GM23338 (cell line): Measurements from ENCODE around the gene PLXNA2. TPM values are rescaled to one million over a fixed set of nuclear protein-coding genes. Genes with fewer than 3 reads are reported as not detected.

Source experiments
- ATAC-seq: fragments of 200-7000 bp; cut with Tn5 transposase; 3 replicates; pipeline ENCODE4 v1.9.1; 2020
- DNase-seq: peaks from one replicate; pipeline ENCODE4 v3.0.0-alpha.2; 2015; ENCODE audit warnings: low spot score
- H2AFZ ChIP-seq: fragments of 200-600 bp; sonication (generic); 2 replicates; pipeline ENCODE4 v1.8.0; 2016; ENCODE audit warnings: antibody characterized with exemption, mild to moderate bottlenecking, moderate library complexity
- H3F3A ChIP-seq: fragments of 200-600 bp; sonication (generic); replicated peaks from 2 replicates; pipeline ENCODE4 v1.8.0; 2017; ENCODE audit warnings: antibody characterized with exemption, mixed run types, low read depth
- H3K27ac ChIP-seq: fragments of 200-600 bp; sonication (generic); 2 replicates; pipeline ENCODE4 v1.6.1; 2016; ENCODE audit warnings: low read depth
- H3K27me3 ChIP-seq: fragments of 200-600 bp; sonication (generic); 2 replicates; pipeline ENCODE4 v1.8.0; 2016; ENCODE audit warnings: mild to moderate bottlenecking, mixed run types, moderate library complexity; ENCODE audit not compliant: insufficient read depth
- H3K36me3 ChIP-seq: fragments of 200-600 bp; sonication (generic); 2 replicates; pipeline ENCODE4 v1.8.0; 2016; ENCODE audit warnings: mild to moderate bottlenecking; ENCODE audit not compliant: insufficient read depth
- H3K4me1 ChIP-seq: fragments of 200-600 bp; sonication (generic); 2 replicates; pipeline ENCODE4 v1.8.0; 2016; ENCODE audit warnings: mild to moderate bottlenecking, moderate library complexity; ENCODE audit not compliant: insufficient read depth
- H3K4me2 ChIP-seq: fragments of 200-600 bp; sonication (generic); 2 replicates; pipeline ENCODE4 v1.7.1; 2017; ENCODE audit warnings: mixed run types
- H3K4me3 ChIP-seq: fragments of 200-600 bp; sonication (generic); 2 replicates; pipeline ENCODE4 v1.6.1; 2016; ENCODE audit warnings: mixed run types
- H3K79me2 ChIP-seq: fragments of 200-600 bp; sonication (generic); replicated peaks from 2 replicates; pipeline ENCODE4 v1.8.0; 2017; ENCODE audit warnings: mild to moderate bottlenecking; ENCODE audit not compliant: insufficient read depth
- H3K9me2 ChIP-seq: fragments of 200-600 bp; sonication (generic); 2 replicates; pipeline ENCODE4 v1.8.0; 2017; ENCODE audit not compliant: insufficient read depth
- H4K20me1 ChIP-seq: fragments of 200-600 bp; sonication (generic); replicated peaks from 2 replicates; pipeline ENCODE4 v1.8.0; 2017; ENCODE audit warnings: mild to moderate bottlenecking; ENCODE audit not compliant: insufficient read depth
- H3K27ac Mint-ChIP-seq: 2 replicates; pipeline ENCODE4 v1.8.0; 2020; ENCODE audit warnings: inconsistent platforms, mild to moderate bottlenecking, moderate library complexity, mixed read lengths
- H3K27me3 Mint-ChIP-seq: 3 replicates; pipeline ENCODE4 v1.8.0; 2022; ENCODE audit warnings: low read depth, mild to moderate bottlenecking, moderate library complexity, mixed read lengths, inconsistent platforms; ENCODE audit not compliant: insufficient read depth, poor library complexity
- H3K36me3 Mint-ChIP-seq: 3 replicates; pipeline ENCODE4 v1.8.0; 2021; ENCODE audit warnings: low read depth, mild to moderate bottlenecking, inconsistent platforms, moderate library complexity, mixed read lengths
- H3K4me1 Mint-ChIP-seq: 3 replicates; pipeline ENCODE4 v1.8.0; 2020; ENCODE audit warnings: mild to moderate bottlenecking, inconsistent platforms, mixed read lengths
- H3K4me3 Mint-ChIP-seq: 3 replicates; pipeline ENCODE4 v1.8.0; 2021; ENCODE audit warnings: moderate library complexity, mild to moderate bottlenecking, inconsistent platforms, mixed read lengths
- H3K9me3 Mint-ChIP-seq: 3 replicates; pipeline ENCODE4 v1.8.0; 2020; ENCODE audit warnings: moderate library complexity, mild to moderate bottlenecking, inconsistent platforms, mixed read lengths
- CREB1 ChIP-seq: fragments of 250-450 bp; sonication (Bioruptor Pico); IDR thresholded peaks from 2 replicates; pipeline ENCODE4 v1.5.0; 2020; ENCODE audit warnings: low read depth, mild to moderate bottlenecking, moderate library complexity
- CTCF ChIP-seq, 2 experiments: fragments of 200-600 bp in 1 of 2; sonication (generic) in 1 of 2; conservative IDR thresholded peaks; 2 replicates each; pipeline versions ENCODE4 v1.5.1 to v1.6.1; 2016 to 2017; ENCODE audit warnings: antibody characterized with exemption in 2 of 2, low read depth in 2 of 2, mild to moderate bottlenecking in 2 of 2, moderate library complexity in 1 of 2
- ETS1 ChIP-seq: IDR thresholded peaks from 2 replicates; pipeline ENCODE4 v1.6.1; 2016; ENCODE audit warnings: antibody characterized with exemption
- EZH2 ChIP-seq: fragments of 200-600 bp; sonication (generic); IDR thresholded peaks from one replicate; pipeline ENCODE4 v1.8.0; 2017; ENCODE audit warnings: antibody characterized with exemption, mild to moderate bottlenecking, low read depth; ENCODE audit not compliant: unreplicated experiment
- EZH2phosphoT487 ChIP-seq: fragments of 200-600 bp; sonication (generic); IDR thresholded peaks from one replicate; pipeline ENCODE4 v1.8.1; 2018; ENCODE audit warnings: antibody characterized with exemption; ENCODE audit not compliant: unreplicated experiment
- POLR2AphosphoS5 ChIP-seq: IDR thresholded peaks from 2 replicates; pipeline ENCODE4 v1.6.1; 2016; ENCODE audit warnings: antibody characterized with exemption, low read depth
- REST ChIP-seq: IDR thresholded peaks from one replicate; pipeline ENCODE4 v1.6.1; 2018; ENCODE audit warnings: antibody characterized with exemption; ENCODE audit not compliant: unreplicated experiment
- STAT1 ChIP-seq: IDR thresholded peaks from one replicate; pipeline ENCODE4 v1.6.1; 2016; ENCODE audit warnings: antibody characterized with exemption; ENCODE audit not compliant: unreplicated experiment
- ZNF114 ChIP-seq: fragments of 250-450 bp; sonication (Bioruptor Pico); IDR thresholded peaks from 2 replicates; pipeline ENCODE4 v1.5.0; 2020; ENCODE audit warnings: mild to moderate bottlenecking, moderate library complexity
- polyA plus RNA-seq: library from polyadenylated mRNA; unstranded; fragments of >200 nt; fragmentation: Nextera tagmentation; extraction: Ambion mirVana; gene quantifications from 2 replicates; pipeline ENCODE4 v1.2.1, GENCODE V29; 2016
- total RNA-seq: library from RNA; depleted of rRNA; stranded (reverse); fragments of >200 nt; shearing (Covaris generic); gene quantifications from 2 replicates; pipeline ENCODE4 v1.2.3, GENCODE V29; 2014

The PLXNA2 gene
- total and polyA plus RNA-seq, 2 experiments from 2014 or later, result 0.40 to 1.8 TPM

- ATAC-seq (no peak), DNase-seq (no peak)
- H3K4me3 ChIP-seq, result no peak overlapping the region
- no peak overlapping the region for H2AFZ ChIP-seq
- H3K27ac Mint-ChIP-seq, result no peak overlapping the region
- H3K27ac ChIP-seq, result no peak overlapping the region
- no peaks in the 10 kb centered on the region for H3K4me1 Mint-ChIP-seq
- no peaks in the 10 kb centered on the region for H3K36me3 Mint-ChIP-seq
- H3K4me2 ChIP-seq, result no peak overlapping the region
- no peak overlapping the region for H3K4me3 Mint-ChIP-seq
- H4K20me1 ChIP-seq, result no peaks in the 10 kb centered on the region
- H3K27me3 Mint-ChIP-seq, result peaks cover 7% of the 10 kb centered on the region
- H3K27me3 ChIP-seq, result no peaks in the 10 kb centered on the region
- H3K36me3 ChIP-seq, result no peaks in the 10 kb centered on the region
- H3K9me3 Mint-ChIP-seq, result no peaks in the 10 kb centered on the region
- H3K9me2 ChIP-seq, result 0 out of 2 replicates have a peak, but pooled peaks cover 3% of the 10 kb centered on the region
- no peak for TF ChIP-seq CREB1
- no peak for TF ChIP-seq EZH2phosphoT487
- no peak for TF ChIP-seq POLR2AphosphoS5
- TF ChIP-seq ETS1, result no peak
- H3F3A ChIP-seq, result no peaks in the 10 kb centered on the region
- no peaks in the 10 kb centered on the region for H3K79me2 ChIP-seq
- no peaks in the 10 kb centered on the region for H3K4me1 ChIP-seq
Measured at GRCh38 chr1:208007319-208007937, 236.8 kb downstream of the PLXNA2 start.

DNA sequence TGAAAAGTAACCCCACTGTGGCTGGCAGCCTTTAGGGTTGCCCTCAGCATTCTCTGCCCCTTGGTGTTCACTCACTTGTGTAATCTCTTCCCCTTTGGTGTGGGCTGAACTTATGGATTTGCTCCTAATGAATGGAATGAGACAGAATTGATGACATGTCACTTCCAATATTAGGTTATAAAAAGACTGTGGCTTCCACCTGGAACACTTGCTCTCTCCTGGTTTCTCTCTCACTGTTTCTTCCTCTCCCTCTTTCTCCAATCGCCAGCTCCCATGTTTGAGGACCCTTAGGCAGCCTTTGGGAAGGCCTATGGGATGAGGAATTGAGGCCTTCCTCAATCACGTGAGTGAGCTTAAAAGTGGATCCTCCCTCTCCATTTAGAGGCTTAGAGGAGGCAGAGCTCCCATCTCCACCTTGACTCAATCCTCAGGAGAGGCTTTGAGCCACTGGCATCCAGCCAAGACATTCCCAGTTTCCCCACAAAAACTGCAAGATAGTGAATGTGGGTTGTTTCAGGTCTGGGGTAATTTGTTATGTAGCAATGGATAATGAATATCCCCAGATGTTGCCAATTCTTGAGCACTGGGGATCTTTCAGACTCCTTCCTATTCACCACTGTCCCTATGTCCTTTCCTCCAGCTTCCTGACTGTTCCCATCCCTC, 237.8 kb downstream of the PLXNA2 start:
- no peak for ATAC-seq
- no peak for TF ChIP-seq CTCF (conservative IDR thresholded peaks at IDR 0.05; ENCODE audit: low read depth in 2 of 2)
- no peak for TF ChIP-seq STAT1
- Histone ChIP-seq H3K4me3 (no peak overlapping the region), H3K79me2 (no peaks in the 10 kb centered on the region), H3K27ac (no peak overlapping the region), H3K36me3 (no peaks in the 10 kb centered on the region), H3K27me3 (no peaks in the 10 kb centered on the region), H3K4me1 (no peaks in the 10 kb centered on the region), H3K9me2 (0 out of 2 replicates have a peak, but pooled peaks cover 3% of the 10 kb centered on the region), H3K4me2 (no peak overlapping the region), H3F3A (no peaks in the 10 kb centered on the region), H2AFZ (no peak overlapping the region), H4K20me1 (no peaks in the 10 kb centered on the region)
- no peak overlapping the region for H3K27ac Mint-ChIP-seq
- no peaks in the 10 kb centered on the region for H3K4me1 Mint-ChIP-seq
- H3K27me3 Mint-ChIP-seq, result peaks cover 10% of the 10 kb centered on the region
- no peak overlapping the region for H3K4me3 Mint-ChIP-seq
- DNase-seq, result no peak
- H3K36me3 Mint-ChIP-seq, result no peaks in the 10 kb centered on the region
- peaks cover under 1% of the 10 kb centered on the region; the same call in 1 of the 3 replicates for H3K9me3 Mint-ChIP-seq

DNA sequence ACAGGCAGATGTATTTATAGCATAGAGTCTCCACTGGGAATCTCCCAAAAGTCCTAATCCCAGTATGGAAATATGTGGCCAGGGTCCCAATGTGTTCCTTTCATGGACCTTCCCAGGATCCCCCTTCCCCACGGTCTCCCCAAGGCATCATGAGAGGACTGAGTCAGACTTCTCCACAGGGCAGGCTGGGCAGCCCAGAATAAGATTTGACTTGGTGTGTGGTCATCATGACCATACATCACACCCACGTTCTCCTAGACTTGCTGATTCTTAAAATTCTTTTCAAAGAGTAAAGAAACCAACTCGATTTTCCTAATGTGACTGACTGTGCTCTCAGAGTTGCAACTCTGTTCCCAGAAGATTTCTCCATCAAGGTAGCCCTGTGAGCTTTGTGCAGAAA, 239.3 kb downstream of the PLXNA2 start:
- H3K27ac ChIP-seq, result no peak overlapping the region
- no peaks in the 10 kb centered on the region for H3K4me1 Mint-ChIP-seq
- no peak overlapping the region for H3K27ac Mint-ChIP-seq
- no peaks in the 10 kb centered on the region for H3K79me2 ChIP-seq
- DNase-seq, result no peak
- no peaks in the 10 kb centered on the region for H3K4me1 ChIP-seq
- no peaks in the 10 kb centered on the region for H3F3A ChIP-seq
- peaks cover 10% of the 10 kb centered on the region for H3K27me3 Mint-ChIP-seq
- H3K4me3 ChIP-seq, result no peak overlapping the region
- H3K36me3 ChIP-seq, result no peaks in the 10 kb centered on the region
- ATAC-seq, result no peak
- 0 out of 2 replicates have a peak, but pooled peaks cover 3% of the 10 kb centered on the region for H3K9me2 ChIP-seq
- H3K27me3 ChIP-seq, result no peaks in the 10 kb centered on the region
- peaks cover 9% of the 10 kb centered on the region; the same call in 1 of the 3 replicates for H3K9me3 Mint-ChIP-seq
- no peaks in the 10 kb centered on the region for H3K36me3 Mint-ChIP-seq
- no peak overlapping the region for H3K4me2 ChIP-seq
- no peak overlapping the region for H2AFZ ChIP-seq
- no peak overlapping the region for H3K4me3 Mint-ChIP-seq
- H4K20me1 ChIP-seq, result no peaks in the 10 kb centered on the region
- TF ChIP-seq EZH2 (no peak), ZNF114 (no peak), REST (no peak), ETS1 (no peak), EZH2phosphoT487 (no peak), POLR2AphosphoS5 (no peak)
